Measurements from ENCODE around the gene CALD1. TPM values are rescaled to one million over a fixed set of nuclear protein-coding genes. Genes with fewer than 3 reads are reported as not detected.

Gene CALD1
- polyA plus RNA-seq, 6 donors from 2014 or later = 0.12 to 1.3 (median 0.64) TPM; not detected in 1

- no peak overlapping the region for H3K27ac Mint-ChIP-seq
- ATAC-seq (ENCODE audit: low read depth in 2 of 2) = no peak
- no peaks in the 10 kb centered on the region for H3K9me3 Mint-ChIP-seq
- peaks cover 0 to 4% (median 0%) of the 10 kb centered on the region in 3 donors for H3K4me1 Mint-ChIP-seq
- peaks cover 15 to 26% (median 15%) of the 10 kb centered on the region in 3 donors for H3K27me3 Mint-ChIP-seq
- DNase-seq = no peak
- H3K4me3 Mint-ChIP-seq = no peak overlapping the region
- H3K36me3 Mint-ChIP-seq = no peaks in the 10 kb centered on the region
Measured at GRCh38 chr7:134870781-134871180, 91.3 kb downstream of the CALD1 start.

DNA sequence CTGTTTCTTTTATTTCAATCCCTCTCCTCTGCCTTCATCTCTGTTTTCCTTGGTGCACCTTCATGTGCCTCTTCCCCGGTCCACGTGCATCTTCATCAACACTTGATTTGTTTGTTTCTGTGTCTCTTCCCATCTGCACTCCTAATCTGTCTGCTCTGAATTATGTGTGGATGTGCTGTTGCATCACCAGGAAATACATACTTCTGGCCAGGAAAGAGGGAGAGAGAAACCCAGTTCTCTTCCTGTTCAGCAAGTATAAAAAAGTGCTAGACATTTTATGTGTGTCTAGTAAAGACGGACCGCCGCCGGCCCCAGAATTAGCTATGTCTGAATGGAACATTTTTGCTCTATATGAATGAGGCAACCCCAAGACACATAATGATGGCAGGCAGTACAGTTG is 93.8 kb downstream of the CALD1 start:
- Mint-ChIP-seq H3K27me3 (peaks cover 21 to 26% (median 21%) of the 10 kb centered on the region in 3 donors), H3K27ac (no peak overlapping the region), H3K4me3 (no peak overlapping the region), H3K9me3 (no peaks in the 10 kb centered on the region), H3K4me1 (peaks cover 0 to 4% (median 0%) of the 10 kb centered on the region in 3 donors), H3K36me3 (no peaks in the 10 kb centered on the region)
- no peak for ATAC-seq (ENCODE audit: low read depth in 2 of 2)
- DNase-seq = no peak

DNA sequence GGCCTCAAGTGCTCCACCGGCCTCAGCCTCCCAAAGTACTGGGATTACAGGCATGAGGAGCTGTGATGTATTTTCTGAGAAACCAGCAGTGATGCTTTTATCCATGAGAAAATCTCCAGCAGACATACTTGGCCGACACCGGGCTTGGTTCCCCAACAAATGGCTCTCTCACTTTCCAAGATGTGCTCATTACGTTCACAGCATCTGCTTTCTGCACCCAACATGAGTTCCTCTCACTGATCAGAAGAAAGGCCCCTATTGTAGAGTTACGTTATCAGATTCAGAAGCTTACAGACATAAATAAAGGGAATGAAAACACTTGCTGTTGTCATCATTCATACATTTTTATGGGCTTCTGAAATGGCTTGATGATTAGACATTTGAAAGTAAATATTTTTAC is 95.0 kb downstream of the CALD1 start:
- no peaks in the 10 kb centered on the region for H3K9me3 Mint-ChIP-seq
- ATAC-seq (ENCODE audit: low read depth in 2 of 2) = no peak
- DNase-seq = no peak
- no peak overlapping the region for H3K4me3 Mint-ChIP-seq
- H3K27ac Mint-ChIP-seq = no peak overlapping the region
- H3K36me3 Mint-ChIP-seq = no peaks in the 10 kb centered on the region
- H3K27me3 Mint-ChIP-seq = peaks cover 21% of the 10 kb centered on the region in 3 donors
- H3K4me1 Mint-ChIP-seq = peaks cover 0 to 4% (median 0%) of the 10 kb centered on the region in 3 donors

DNA sequence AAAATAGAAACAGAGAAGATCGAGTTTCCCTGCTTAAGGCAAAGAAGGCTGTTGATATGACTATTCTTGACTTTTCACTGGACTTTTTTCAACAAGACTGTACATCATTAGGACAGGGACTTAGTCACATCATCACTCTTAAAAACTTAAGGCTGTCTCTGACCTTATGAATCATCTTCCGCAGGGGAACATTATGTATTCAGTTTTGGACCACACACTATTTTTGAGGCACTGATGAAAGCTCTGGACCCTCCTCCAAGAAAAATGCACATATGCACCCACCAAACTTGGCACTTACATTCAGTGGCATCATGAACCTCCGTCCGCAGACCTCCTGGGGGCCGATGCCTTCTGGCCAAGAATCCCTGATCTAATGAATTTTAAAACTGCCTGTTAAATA is 96.4 kb downstream of the CALD1 start:
- Mint-ChIP-seq H3K4me1 (peaks cover 0 to 4% (median 0%) of the 10 kb centered on the region in 3 donors), H3K9me3 (no peaks in the 10 kb centered on the region), H3K27me3 (peaks cover 21 to 28% (median 26%) of the 10 kb centered on the region in 3 donors), H3K27ac (no peak overlapping the region), H3K36me3 (no peaks in the 10 kb centered on the region), H3K4me3 (no peak overlapping the region)
- ATAC-seq (ENCODE audit: low read depth in 2 of 2) = no peak
- DNase-seq = no peak

DNA sequence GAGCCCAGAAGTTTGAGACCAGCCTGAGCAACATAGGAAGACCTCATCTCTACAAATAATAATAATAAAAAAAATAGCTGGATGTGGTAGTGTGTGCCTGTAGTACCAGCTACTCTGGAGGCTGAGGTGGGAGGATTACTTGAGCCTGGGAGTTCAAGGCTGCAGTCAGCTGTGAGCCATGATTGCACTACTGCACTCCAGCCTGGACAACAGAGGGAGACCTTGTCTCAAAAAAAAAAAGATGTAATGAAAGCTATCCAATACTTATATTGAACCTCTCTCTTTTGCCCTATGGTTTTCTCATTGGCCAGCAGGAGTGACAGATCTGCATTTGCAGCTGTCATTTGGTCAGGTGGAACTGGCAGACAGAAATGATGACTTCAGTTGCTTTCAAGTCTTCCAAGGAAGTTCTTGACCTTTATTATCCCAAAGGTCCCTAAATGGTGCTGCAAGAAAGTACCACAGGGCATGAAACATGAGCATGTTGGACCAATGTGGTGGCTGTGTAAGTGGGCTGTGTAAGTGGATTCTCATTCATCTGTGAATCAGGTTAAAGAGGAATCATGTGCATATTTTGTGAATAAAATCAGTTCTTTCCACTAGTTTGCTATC is 99.4 kb downstream of the CALD1 start:
- DNase-seq (no peak), ATAC-seq (ENCODE audit: low read depth in 2 of 2) (no peak)
- Mint-ChIP-seq H3K27ac (peak overlapping the region in 1 of 6 donors; percentile 52), H3K27me3 (peaks cover 16 to 21% (median 19%) of the 10 kb centered on the region in 3 donors), H3K4me1 (no peaks in the 10 kb centered on the region), H3K9me3 (no peaks in the 10 kb centered on the region), H3K36me3 (no peaks in the 10 kb centered on the region), H3K4me3 (no peak overlapping the region)

DNA sequence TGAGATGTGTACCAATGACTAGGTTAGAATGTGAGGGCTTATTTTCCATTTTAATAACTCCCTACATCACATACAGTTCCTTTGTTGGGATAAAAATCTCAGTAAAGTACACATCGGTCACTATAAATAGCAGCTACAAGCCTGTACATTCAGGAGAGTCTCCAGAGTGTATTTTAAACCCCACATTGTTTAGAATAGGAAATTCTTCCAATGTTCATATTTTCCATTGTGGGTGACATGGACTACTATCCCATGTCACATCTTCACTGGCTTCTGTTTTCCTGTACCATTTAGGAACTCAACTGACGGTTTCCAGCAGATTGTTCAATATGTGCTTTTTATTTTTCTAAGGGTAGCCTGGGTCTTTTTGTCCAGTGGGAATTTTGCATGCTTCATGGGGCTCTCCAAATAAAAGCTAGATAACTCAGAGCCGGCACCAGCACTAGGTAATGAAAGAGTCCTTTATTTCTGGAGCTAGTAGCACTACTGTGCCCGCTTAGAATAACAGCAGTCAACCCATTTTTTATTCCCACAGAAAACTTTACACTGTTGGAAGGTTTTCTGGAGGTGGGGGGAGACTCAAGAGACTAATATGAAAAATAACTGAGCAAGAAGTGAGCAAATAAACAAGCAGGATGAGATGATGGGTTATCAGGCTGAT is 100.5 kb downstream of the CALD1 start:
- Mint-ChIP-seq H3K4me1 (no peaks in the 10 kb centered on the region), H3K27me3 (peaks cover 16 to 21% (median 17%) of the 10 kb centered on the region in 3 donors), H3K36me3 (no peaks in the 10 kb centered on the region), H3K4me3 (no peak overlapping the region), H3K27ac (no peak overlapping the region), H3K9me3 (no peaks in the 10 kb centered on the region)
- ATAC-seq (ENCODE audit: low read depth in 2 of 2) (no peak), DNase-seq (no peak)

DNA sequence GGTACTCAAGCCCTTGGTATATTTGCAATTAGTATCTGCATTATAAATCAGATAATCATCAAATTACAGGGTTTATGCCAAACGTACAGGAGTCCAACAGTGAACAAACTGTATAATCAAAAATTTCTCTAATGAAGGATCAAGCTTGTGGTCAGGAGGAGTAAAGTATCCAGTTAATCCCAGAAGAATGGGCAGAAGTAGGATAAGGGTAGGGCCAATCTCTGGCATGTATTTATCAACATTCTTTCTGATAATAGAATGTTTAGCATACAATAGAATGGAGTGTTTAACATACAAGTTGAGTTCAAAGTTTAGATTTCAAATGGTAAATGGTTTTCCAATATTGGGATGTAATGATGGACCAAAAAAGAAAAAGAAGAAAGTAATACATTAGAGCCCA is 103.0 kb downstream of the CALD1 start:
- peaks cover 7 to 21% (median 7%) of the 10 kb centered on the region in 3 donors for H3K27me3 Mint-ChIP-seq
- no peaks in the 10 kb centered on the region for H3K9me3 Mint-ChIP-seq
- H3K27ac Mint-ChIP-seq = no peak overlapping the region
- H3K36me3 Mint-ChIP-seq = no peaks in the 10 kb centered on the region
- no peak overlapping the region for H3K4me3 Mint-ChIP-seq
- DNase-seq (no peak), ATAC-seq (ENCODE audit: low read depth in 2 of 2) (no peak)
- no peaks in the 10 kb centered on the region for H3K4me1 Mint-ChIP-seq

GRCh38 chr7:134885967-134886352 is 106.5 kb downstream of the CALD1 start:
- DNase-seq (no peak), ATAC-seq (ENCODE audit: low read depth in 2 of 2) (no peak)
- no peaks in the 10 kb centered on the region for H3K9me3 Mint-ChIP-seq
- H3K4me3 Mint-ChIP-seq = no peak overlapping the region
- H3K27me3 Mint-ChIP-seq = peaks cover 5 to 17% (median 14%) of the 10 kb centered on the region in 3 donors
- no peaks in the 10 kb centered on the region for H3K4me1 Mint-ChIP-seq
- no peak overlapping the region for H3K27ac Mint-ChIP-seq
- H3K36me3 Mint-ChIP-seq = no peaks in the 10 kb centered on the region

- no peak for DNase-seq
- Mint-ChIP-seq H3K4me3 (no peak overlapping the region), H3K27ac (no peak overlapping the region), H3K27me3 (peaks cover 9 to 22% (median 19%) of the 10 kb centered on the region in 3 donors), H3K4me1 (no peaks in the 10 kb centered on the region), H3K36me3 (no peaks in the 10 kb centered on the region), H3K9me3 (no peaks in the 10 kb centered on the region)
- ATAC-seq (ENCODE audit: low read depth in 2 of 2) = no peak
Measured at GRCh38 chr7:134886353-134887057, 107.1 kb downstream of the CALD1 start.

DNA sequence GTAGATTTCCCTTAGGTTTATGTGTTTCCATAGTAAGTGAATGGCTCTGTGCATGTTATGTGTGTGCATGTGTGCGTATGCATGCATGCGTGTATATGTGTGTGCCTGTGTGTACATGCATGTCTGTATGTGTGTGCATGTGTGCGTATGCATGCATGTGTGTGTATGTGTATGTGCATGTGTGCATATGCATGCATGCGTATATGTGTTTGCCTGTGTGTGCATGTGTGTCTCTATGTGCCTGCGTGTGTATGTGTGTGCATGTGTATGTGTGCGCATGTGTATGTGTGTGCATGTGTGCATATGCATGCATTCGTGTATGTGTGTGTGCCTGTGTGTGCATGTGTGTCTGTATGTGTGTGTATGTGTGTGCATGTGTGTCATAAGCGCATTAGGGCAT is 108.1 kb downstream of the CALD1 start:
- Mint-ChIP-seq H3K4me3 (no peak overlapping the region), H3K4me1 (no peaks in the 10 kb centered on the region), H3K36me3 (no peaks in the 10 kb centered on the region), H3K9me3 (no peaks in the 10 kb centered on the region), H3K27ac (no peak overlapping the region), H3K27me3 (peaks cover 14 to 24% (median 16%) of the 10 kb centered on the region in 3 donors)
- DNase-seq (no peak), ATAC-seq (ENCODE audit: low read depth in 2 of 2) (no peak)

- ATAC-seq (ENCODE audit: low read depth in 2 of 2) (no peak), DNase-seq (no peak)
- Mint-ChIP-seq H3K27me3 (peaks cover 20 to 29% (median 21%) of the 10 kb centered on the region in 3 donors), H3K4me1 (no peaks in the 10 kb centered on the region), H3K27ac (no peak overlapping the region), H3K36me3 (no peaks in the 10 kb centered on the region), H3K9me3 (no peaks in the 10 kb centered on the region), H3K4me3 (no peak overlapping the region)
Measured at GRCh38 chr7:134888141-134888740, 108.8 kb downstream of the CALD1 start.

DNA sequence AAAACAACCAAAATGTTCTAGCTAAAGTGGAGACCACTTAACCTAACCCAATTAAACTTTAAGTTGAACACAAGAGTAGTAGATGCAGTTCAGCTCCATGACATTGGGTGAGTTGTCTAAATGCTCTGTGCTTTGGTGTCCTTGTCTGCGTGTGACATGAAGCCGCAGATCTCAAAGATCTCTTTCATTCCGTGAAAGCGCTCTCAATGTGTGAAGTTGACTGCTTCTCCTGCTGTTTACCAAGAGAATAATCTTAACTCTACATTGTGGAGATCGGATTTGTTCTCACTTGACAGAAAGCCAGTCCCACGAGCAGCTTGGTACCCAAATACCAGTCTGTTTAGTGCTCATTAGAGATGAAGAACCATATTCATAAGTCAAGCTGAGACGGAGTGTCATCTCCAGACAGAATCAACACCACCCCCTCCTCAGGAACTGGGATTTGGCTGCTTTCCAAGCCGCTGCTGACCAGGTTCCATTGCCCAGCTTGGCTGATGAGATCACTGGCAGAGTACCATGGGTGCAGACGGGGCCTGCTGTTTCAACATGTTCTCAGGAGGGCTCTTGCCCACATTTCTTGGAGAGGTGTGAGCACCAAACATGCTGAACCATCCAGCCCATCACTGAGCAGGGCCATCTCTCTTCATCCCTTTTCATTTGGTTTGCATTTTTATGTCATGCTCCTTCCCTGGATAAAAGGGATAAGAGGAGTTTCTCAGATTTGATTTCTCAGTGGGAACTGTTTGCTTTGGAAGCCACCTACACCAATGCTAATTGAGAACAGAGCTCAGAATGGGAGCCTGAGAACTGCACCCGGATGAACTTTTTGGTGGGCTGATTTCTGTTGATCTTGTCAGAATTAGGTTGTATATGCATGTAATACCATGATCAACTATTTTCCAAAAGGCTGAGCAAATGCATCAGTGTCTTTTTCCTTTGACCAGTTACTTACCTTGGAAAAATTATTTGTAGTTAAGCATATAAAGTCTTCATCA is 111.1 kb downstream of the CALD1 start:
- Mint-ChIP-seq H3K27ac (no peak overlapping the region), H3K4me1 (no peaks in the 10 kb centered on the region), H3K36me3 (peaks cover 0 to 1% of the 10 kb centered on the region in 2 donors), H3K9me3 (peaks cover 0 to 13% (median 6%) of the 10 kb centered on the region in 7 donors), H3K27me3 (peaks cover 27 to 35% (median 28%) of the 10 kb centered on the region in 3 donors), H3K4me3 (no peak overlapping the region)
- no peak for DNase-seq
- no peak for ATAC-seq (ENCODE audit: low read depth in 2 of 2)

All from naive B cell (primary cell).